Calu3 (cell line): ENCODE measurements around the gene TUBB2A. TPM values are rescaled to one million over a fixed set of nuclear protein-coding genes. Genes with fewer than 3 reads are reported as not detected.

Experiments used
- BruUV-seq: library from RNA; stranded (reverse); fragments of 400-500 nt; replicated peaks from 2 replicates; lab custom pipeline; 2021; lab: Mats Ljungman, UMichigan
- CTCF ChIA-PET: fragments of 300-600 bp; sonication (Branson Sonifier 250); formaldehyde crosslinking; loops from one replicate; lab custom pipeline; 2022; ENCODE audit warnings: antibody characterized with exemption; lab: Charles Lee
- DNase-seq: peaks from one replicate; pipeline ENCODE4 v3.0.0; 2022
- H3K27ac Mint-ChIP-seq: one replicate; pipeline ENCODE4 v1.8.0; 2022; ENCODE audit warnings: mixed read lengths; ENCODE audit not compliant: unreplicated experiment
- H3K27me3 Mint-ChIP-seq: one replicate; pipeline ENCODE4 v1.8.0; 2022; ENCODE audit warnings: mixed read lengths; ENCODE audit not compliant: unreplicated experiment
- H3K36me3 Mint-ChIP-seq: one replicate; pipeline ENCODE4 v1.8.0; 2022; ENCODE audit warnings: mild to moderate bottlenecking, moderate library complexity, mixed read lengths; ENCODE audit not compliant: insufficient read depth, unreplicated experiment
- H3K4me1 Mint-ChIP-seq: one replicate; pipeline ENCODE4 v1.8.0; 2022; ENCODE audit warnings: mild to moderate bottlenecking, low read depth, mixed read lengths; ENCODE audit not compliant: unreplicated experiment
- H3K4me3 Mint-ChIP-seq: one replicate; pipeline ENCODE4 v1.8.0; 2022; ENCODE audit warnings: mild to moderate bottlenecking, low read depth, moderate library complexity, mixed read lengths; ENCODE audit not compliant: unreplicated experiment
- H3K9me3 Mint-ChIP-seq: one replicate; pipeline ENCODE4 v1.8.0; 2022; ENCODE audit warnings: low read depth, mixed read lengths; ENCODE audit not compliant: unreplicated experiment
- CTCF ChIP-seq: fragments of 200-600 bp; IDR thresholded peaks from one replicate; pipeline ENCODE4 v1.8.0; 2022; ENCODE audit warnings: antibody characterized with exemption; ENCODE audit not compliant: unreplicated experiment
- intact Hi-C: fragments of 100-400 bp; cut with micrococcal nuclease; formaldehyde crosslinking; loops from one replicate; pipeline ENCODE4 v1.10.0; 2022; ENCODE audit not compliant: unreplicated experiment
- total RNA-seq: library from RNA; stranded (reverse); gene quantifications from 2 replicates; pipeline ENCODE4 v1.2.3, GENCODE V29; 2022

TUBB2A gene
- total RNA-seq, 1 experiment from 2014 or later, result 17.6 TPM

DNA sequence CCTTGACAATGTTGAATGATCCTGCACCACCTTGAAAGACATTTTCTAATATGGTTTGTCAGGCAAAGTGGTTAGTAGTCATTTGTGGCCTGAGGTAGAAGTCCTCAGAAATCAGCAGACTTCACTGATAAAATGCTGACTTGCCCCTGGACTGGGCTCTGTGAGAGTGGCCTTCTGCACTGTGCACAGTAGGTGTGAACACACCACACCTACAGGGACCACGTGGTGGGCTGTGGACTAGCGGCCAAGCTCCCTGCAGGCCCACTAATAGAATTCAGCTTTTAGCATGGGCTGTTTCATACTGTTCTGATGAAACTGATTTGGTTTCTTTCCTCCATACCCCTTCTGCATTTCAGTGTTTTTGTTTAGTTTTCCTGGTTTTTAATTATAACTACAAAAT, 31.5 kb downstream of the TUBB2A start:
- DNase-seq, result no peak
- no peak overlapping the region for H3K4me3 Mint-ChIP-seq
- intact Hi-C loops, result loop anchor here (1.0 kb wide), 1 partner anchor 125 kb away; no protein-coding TSS in a partner anchor
- CTCF ChIA-PET, result no interaction called here
- H3K36me3 Mint-ChIP-seq, result no peaks in the 10 kb centered on the region
- no TSS peak for BruUV-seq
- no peaks in the 10 kb centered on the region for H3K27me3 Mint-ChIP-seq
- no peak overlapping the region for H3K27ac Mint-ChIP-seq
- H3K4me1 Mint-ChIP-seq, result no peaks in the 10 kb centered on the region
- TF ChIP-seq CTCF, result no peak
- no peaks in the 10 kb centered on the region for H3K9me3 Mint-ChIP-seq

DNA sequence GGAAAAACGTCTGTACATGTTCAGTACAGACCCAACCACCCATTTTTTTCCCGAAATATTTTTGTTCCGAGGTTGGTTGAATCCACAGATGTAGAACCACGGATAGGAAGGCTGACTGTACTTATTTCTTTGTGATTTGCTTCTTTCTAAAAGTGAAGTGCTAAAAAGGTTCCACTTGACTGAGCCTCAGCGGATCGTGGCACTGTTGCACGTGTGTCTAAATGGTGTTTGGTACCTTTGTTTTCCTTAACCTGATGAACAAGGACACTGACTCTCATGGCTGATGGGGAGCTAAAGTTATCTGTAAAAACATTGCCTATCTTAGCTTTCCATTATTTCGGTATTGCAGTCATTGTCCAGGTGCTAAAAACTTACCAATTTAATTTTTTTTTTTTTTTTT, 32.7 kb downstream of the TUBB2A start:
- H3K27me3 Mint-ChIP-seq, result no peaks in the 10 kb centered on the region
- no peaks in the 10 kb centered on the region for H3K36me3 Mint-ChIP-seq
- no peak overlapping the region for H3K27ac Mint-ChIP-seq
- no peak for TF ChIP-seq CTCF
- intact Hi-C loops, result no loop called here
- H3K4me3 Mint-ChIP-seq, result no peak overlapping the region
- H3K4me1 Mint-ChIP-seq, result no peaks in the 10 kb centered on the region
- CTCF ChIA-PET, result no interaction called here
- BruUV-seq, result no TSS peak
- no peak for DNase-seq
- no peaks in the 10 kb centered on the region for H3K9me3 Mint-ChIP-seq

DNA sequence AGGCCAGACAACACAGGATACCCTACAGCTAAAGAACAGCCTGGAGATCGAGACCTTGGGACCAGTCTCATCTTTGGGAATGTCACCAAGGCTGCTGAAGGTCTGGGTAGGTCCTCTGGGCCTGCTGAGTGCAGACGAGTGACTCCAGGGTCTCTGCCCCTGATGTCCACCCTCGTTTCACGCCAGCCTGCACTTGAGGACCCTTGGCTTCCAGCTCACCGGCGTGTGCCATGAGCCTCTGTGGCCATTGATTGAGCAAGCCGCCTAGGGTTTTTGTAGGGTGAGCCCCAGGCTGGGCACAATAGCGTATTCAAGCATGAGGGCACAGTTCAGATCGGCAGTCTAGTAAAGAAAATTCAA, 34.5 kb downstream of the TUBB2A start:
- Mint-ChIP-seq H3K9me3 (no peaks in the 10 kb centered on the region), H3K4me1 (peaks cover 3% of the 10 kb centered on the region), H3K27me3 (no peaks in the 10 kb centered on the region), H3K36me3 (peaks cover 18% of the 10 kb centered on the region), H3K4me3 (no peak overlapping the region), H3K27ac (no peak overlapping the region)
- BruUV-seq, result no TSS peak
- no peak for TF ChIP-seq CTCF
- intact Hi-C loops, result no loop called here
- CTCF ChIA-PET, result no interaction called here
- no peak for DNase-seq

DNA sequence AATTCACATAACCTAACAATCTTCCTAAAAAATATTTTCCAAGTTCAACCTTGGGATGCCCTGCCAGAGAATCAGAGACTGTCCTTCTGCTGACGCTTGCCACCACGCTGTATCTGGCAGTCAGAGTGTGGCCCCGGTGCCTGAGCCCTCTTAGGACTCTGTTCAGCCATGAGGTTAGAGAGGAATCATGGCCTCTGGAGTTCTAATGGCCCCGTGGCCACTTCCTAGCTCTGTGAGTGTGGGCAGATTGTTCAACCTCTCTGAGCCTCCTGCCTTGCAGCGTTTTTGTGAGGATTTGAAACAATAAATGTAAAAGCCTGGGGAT, 36.6 kb downstream of the TUBB2A start:
- no peaks in the 10 kb centered on the region for H3K9me3 Mint-ChIP-seq
- BruUV-seq, result no TSS peak
- no peak overlapping the region for H3K27ac Mint-ChIP-seq
- H3K36me3 Mint-ChIP-seq, result peaks cover 20% of the 10 kb centered on the region
- CTCF ChIA-PET, result no interaction called here
- DNase-seq, result no peak
- intact Hi-C loops, result no loop called here
- no peak for TF ChIP-seq CTCF
- H3K4me3 Mint-ChIP-seq, result no peak overlapping the region
- no peaks in the 10 kb centered on the region for H3K27me3 Mint-ChIP-seq
- peaks cover 6% of the 10 kb centered on the region for H3K4me1 Mint-ChIP-seq
